HUES64 (cell line): Measurements from ENCODE around the gene PTPN4.

Experiments
- H3K27ac ChIP-seq: 2 replicates; pipeline ENCODE4 v1.7.0; 2013; ENCODE audit warnings: low read depth, low read length, inconsistent platforms
- H3K27me3 ChIP-seq: 2 replicates; pipeline ENCODE4 v1.6.1; 2013; ENCODE audit warnings: mild to moderate bottlenecking, low read length; ENCODE audit not compliant: insufficient read depth
- H3K36me3 ChIP-seq: 2 replicates; pipeline ENCODE4 v1.6.1; 2013; ENCODE audit warnings: mild to moderate bottlenecking, low read length; ENCODE audit not compliant: insufficient read depth
- H3K4me1 ChIP-seq: 2 replicates; pipeline ENCODE4 v1.6.1; 2013; ENCODE audit warnings: mild to moderate bottlenecking, low read length, moderate library complexity; ENCODE audit not compliant: insufficient read depth
- H3K4me3 ChIP-seq: 2 replicates; pipeline ENCODE4 v1.5.1; 2013; ENCODE audit warnings: mild to moderate bottlenecking, low read length, moderate library complexity
- H3K9ac ChIP-seq: 2 replicates; pipeline ENCODE4 v1.6.1; 2013; ENCODE audit warnings: mild to moderate bottlenecking, low read depth, low read length
- H3K9me3 ChIP-seq: 2 replicates; pipeline ENCODE4 v1.6.1; 2013; ENCODE audit warnings: low read depth, low read length; ENCODE audit not compliant: insufficient read depth
- WGBS: fragments of 150-250, 120-280 bp; methylation state at CpG from one replicate; pipeline ENCODE4 v1.1.7; 2013; ENCODE audit warnings: missing lambda C conversion rate; 5-methylcytosine and 5-hydroxymethylcytosine counted together

PTPN4 gene

GRCh38 chr2:119860924-119861323 lies 101.2 kb downstream of the PTPN4 start:
- Histone ChIP-seq H3K27me3 (no peaks in the 10 kb centered on the region), H3K27ac (no peak overlapping the region), H3K9ac (no peak overlapping the region), H3K4me3 (no peak overlapping the region), H3K4me1 (peaks cover 16% of the 10 kb centered on the region), H3K9me3 (no peaks in the 10 kb centered on the region), H3K36me3 (peaks cover 4% of the 10 kb centered on the region)
- WGBS: 94% methylated on average over 7 of the region's 7 CpGs

- Histone ChIP-seq H3K9ac (no peak overlapping the region), H3K4me1 (peaks cover 16% of the 10 kb centered on the region), H3K27ac (no peak overlapping the region), H3K9me3 (no peaks in the 10 kb centered on the region), H3K27me3 (no peaks in the 10 kb centered on the region), H3K4me3 (no peak overlapping the region), H3K36me3 (peaks cover 9% of the 10 kb centered on the region)
- WGBS: 72% methylated on average over 2 of the region's 3 CpGs
Measured at GRCh38 chr2:119862127-119862889, 102.6 kb downstream of the PTPN4 start.

- peaks cover 16% of the 10 kb centered on the region for H3K4me1 ChIP-seq
- no peak overlapping the region for H3K4me3 ChIP-seq
- H3K36me3 ChIP-seq: peaks cover 9% of the 10 kb centered on the region
- 100% methylated on average over 2 of the region's 3 CpGs for WGBS
- H3K27me3 ChIP-seq: no peaks in the 10 kb centered on the region
- no peaks in the 10 kb centered on the region for H3K9me3 ChIP-seq
- no peak overlapping the region for H3K27ac ChIP-seq
- H3K9ac ChIP-seq: no peak overlapping the region
Measured at GRCh38 chr2:119864318-119864717, 104.6 kb downstream of the PTPN4 start.

- 85% methylated on average over 2 of the region's 3 CpGs for WGBS
- peaks cover 5% of the 10 kb centered on the region; the same call in 1 of the 2 replicates for H3K4me1 ChIP-seq
- no peak overlapping the region for H3K9ac ChIP-seq
- no peak overlapping the region for H3K27ac ChIP-seq
- H3K27me3 ChIP-seq: no peaks in the 10 kb centered on the region
- peaks cover 4% of the 10 kb centered on the region; the same call in 1 of the 2 replicates for H3K36me3 ChIP-seq
- H3K4me3 ChIP-seq: no peak overlapping the region
- H3K9me3 ChIP-seq: no peaks in the 10 kb centered on the region
Measured at GRCh38 chr2:119871725-119872124, 112.0 kb downstream of the PTPN4 start.

- H3K27me3 ChIP-seq: no peaks in the 10 kb centered on the region
- no peak overlapping the region for H3K4me3 ChIP-seq
- peaks cover 5% of the 10 kb centered on the region; the same call in 1 of the 2 replicates for H3K4me1 ChIP-seq
- no peaks in the 10 kb centered on the region for H3K9me3 ChIP-seq
- H3K36me3 ChIP-seq: no peaks in the 10 kb centered on the region
- WGBS: 93% methylated on average over 3 of the region's 4 CpGs
- no peak overlapping the region for H3K9ac ChIP-seq
- no peak overlapping the region for H3K27ac ChIP-seq
Measured at GRCh38 chr2:119873350-119874315, 113.9 kb downstream of the PTPN4 start.

- Histone ChIP-seq H3K4me3 (no peak overlapping the region), H3K27ac (no peak overlapping the region), H3K36me3 (peaks cover 21% of the 10 kb centered on the region), H3K4me1 (no peaks in the 10 kb centered on the region; the same call in 1 of the 2 replicates), H3K9ac (no peak overlapping the region), H3K9me3 (no peaks in the 10 kb centered on the region), H3K27me3 (no peaks in the 10 kb centered on the region)
Measured at GRCh38 chr2:119879502-119879901, 119.8 kb downstream of the PTPN4 start.

- Histone ChIP-seq H3K4me1 (no peaks in the 10 kb centered on the region), H3K27me3 (no peaks in the 10 kb centered on the region), H3K27ac (no peak overlapping the region), H3K4me3 (no peak overlapping the region), H3K9me3 (peaks cover 5% of the 10 kb centered on the region; the same call in 1 of the 2 replicates), H3K36me3 (peaks cover 32% of the 10 kb centered on the region), H3K9ac (no peak overlapping the region)
- 93% methylated on average over 2 of the region's 2 CpGs for WGBS
Measured at GRCh38 chr2:119888680-119889079, 129.0 kb downstream of the PTPN4 start.

- Histone ChIP-seq H3K4me1 (peaks cover 19% of the 10 kb centered on the region; the same call in 1 of the 2 replicates), H3K9ac (no peak overlapping the region), H3K9me3 (no peaks in the 10 kb centered on the region), H3K36me3 (peaks cover 38% of the 10 kb centered on the region), H3K4me3 (no peak overlapping the region), H3K27me3 (no peaks in the 10 kb centered on the region), H3K27ac (no peak overlapping the region)
- WGBS: 93% methylated on average over 4 of the region's 5 CpGs
Measured at GRCh38 chr2:119897736-119898395, 138.1 kb downstream of the PTPN4 start.

- Histone ChIP-seq H3K9ac (no peak overlapping the region), H3K4me1 (peaks cover 19% of the 10 kb centered on the region; the same call in 1 of the 2 replicates), H3K27me3 (no peaks in the 10 kb centered on the region), H3K9me3 (no peaks in the 10 kb centered on the region), H3K27ac (no peak overlapping the region), H3K36me3 (peaks cover 54% of the 10 kb centered on the region), H3K4me3 (no peak overlapping the region)
- WGBS: 100% methylated on average over 2 of the region's 2 CpGs
Measured at GRCh38 chr2:119901013-119901412, 141.3 kb downstream of the PTPN4 start.

- no CpG with 5 or more reads among the region's 2 CpGs for WGBS
- H3K9ac ChIP-seq: no peak overlapping the region
- H3K36me3 ChIP-seq: peaks cover 47% of the 10 kb centered on the region
Measured at GRCh38 chr2:119910566-119910965, 150.8 kb downstream of the PTPN4 start.

GRCh38 chr2:119914266-119914665 lies 154.5 kb downstream of the PTPN4 start:
- WGBS: 100% methylated on average over 1 of the region's 1 CpG
- Histone ChIP-seq H3K36me3 (peaks cover 33% of the 10 kb centered on the region), H3K9ac (no peak overlapping the region), H3K27me3 (no peaks in the 10 kb centered on the region), H3K27ac (no peak overlapping the region), H3K9me3 (no peaks in the 10 kb centered on the region), H3K4me3 (no peak overlapping the region), H3K4me1 (no peaks in the 10 kb centered on the region)

More at GRCh38 chr2:119910566-119910965, 150.8 kb downstream of the PTPN4 start:
- Histone ChIP-seq H3K9me3 (no peaks in the 10 kb centered on the region), H3K4me3 (no peak overlapping the region), H3K27me3 (no peaks in the 10 kb centered on the region), H3K4me1 (no peaks in the 10 kb centered on the region), H3K27ac (no peak overlapping the region)
